H1 (cell line): Measurements from ENCODE around the gene CTNND2. TPM values are rescaled to one million over a fixed set of nuclear protein-coding genes. Genes with fewer than 3 reads are reported as not detected.

Source experiments
- BRCA1 ChIP-seq: IDR thresholded peaks from 2 replicates; pipeline ENCODE4 v1.6.1; 2012; ENCODE audit warnings: low read depth, low read length, improper control_type of control experiment
- KDM5A ChIP-seq: fragments of 200-600 bp; IDR thresholded peaks from 2 replicates; pipeline ENCODE4 v1.7.1; 2012; ENCODE audit warnings: mild to moderate bottlenecking, low read length, inconsistent platforms, mixed read lengths
- TAF1 ChIP-seq: IDR thresholded peaks from 2 replicates; pipeline ENCODE4 v1.6.1; 2011; ENCODE audit warnings: mild to moderate bottlenecking, low read depth, low read length
- polyA plus RNA-seq, 7 experiments: library from polyadenylated mRNA; depleted of rRNA in 3 of 7; stranded (reverse) in 5 of 7; unstranded in 2 of 7; fragments of >200 nt in 5 of 7; fragments of 200-250 nt in 2 of 7; gene quantifications; 1 replicate in 5 of 7; 2 replicates in 1 of 7; 4 replicates in 1 of 7; pipeline versions ENCODE4 v1.2.1 to v1.2.3, GENCODE V29; 2011 to 2013; ENCODE audit warnings: missing spikeins in 2 of 7, mixed read lengths in 2 of 7
- total RNA-seq: library from RNA; stranded (reverse); fragmentation: NEBNext Ultra II Directional; extraction: Animal tissue kit (Norgen Biotek cat#: 25700); gene quantifications from 2 replicates; pipeline ENCODE4 v1.2.1, GENCODE V29; 2021

The CTNND2 gene
- total and polyA plus RNA-seq, 2 of the 8 experiments (the other 6 are each of a cell fraction or from before 2014, with no cell fraction given) = 7.4 to 14.2 TPM

DNA sequence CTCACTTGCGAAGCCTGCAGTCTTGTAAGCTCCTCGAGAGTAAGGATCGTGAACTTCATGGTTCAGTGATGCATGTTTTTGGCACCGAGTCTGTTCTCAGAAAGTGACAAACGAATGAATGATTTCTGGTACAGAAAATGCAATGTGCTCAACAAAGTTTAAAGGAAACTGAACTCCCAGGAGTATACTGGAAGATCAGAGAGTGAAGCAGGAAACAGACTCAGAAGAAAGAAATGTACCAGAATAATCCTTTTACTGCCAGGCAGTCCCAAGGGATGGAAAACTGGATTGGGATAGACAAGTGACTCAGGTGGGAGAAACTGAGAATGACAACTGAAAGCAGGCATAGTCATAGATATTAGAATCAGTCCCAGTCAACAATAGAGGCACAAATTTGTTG lies 420.6 kb downstream of the CTNND2 start (continued):
- TF ChIP-seq KDM5A (no peak), TAF1 (no peak), BRCA1 (no peak)
